Pancreas (tissue), 10 donors: ENCODE measurements around the gene PADI2. TPM values are rescaled to one million over a fixed set of nuclear protein-coding genes. Genes with fewer than 3 reads are reported as not detected.

ENCODE experiments used
- ATAC-seq, 4 donors: fragments of 200-7000 bp; cut with Tn5 transposase; one replicate each; pipeline versions ENCODE4 v1.8.0 to v1.9.1; 2020; ENCODE audit warnings: mild to moderate bottlenecking in 4 of 4, moderate library complexity in 4 of 4
- DNase-seq, 6 donors: peaks; one replicate each; pipeline ENCODE4 v3.0.0-alpha.2; 2020
- FAIRE-seq: peaks from 2 replicates; lab custom pipeline; 2012; peaks lifted over from hg19 to GRCh38; lab: Jason Lieb, UNC
- H3K27ac ChIP-seq, 4 donors: fragments of 200-600 bp; sonication (generic); 1 replicate in 3 of 4; 2 replicates in 1 of 4; pipeline versions ENCODE4 v1.5.0 to v1.8.0; 2020
- H3K27me3 ChIP-seq, 4 donors: fragments of 200-600 bp; one replicate each; pipeline ENCODE4 v1.8.0; 2021
- H3K36me3 ChIP-seq, 3 donors: fragments of 200-600 bp; sonication (generic) in 1 of 3; one replicate each; pipeline versions ENCODE4 v1.5.0 to v1.8.0; 2020 to 2021
- H3K4me1 ChIP-seq, 3 donors: fragments of 200-600 bp; one replicate each; pipeline ENCODE4 v1.8.0; 2021
- H3K4me3 ChIP-seq, 4 donors: fragments of 200-600 bp; sonication (generic) in 2 of 4; one replicate each; pipeline versions ENCODE4 v1.5.0 to v1.8.0; 2020 to 2021
- H3K9me3 ChIP-seq, 4 donors: fragments of 200-600 bp; one replicate each; pipeline ENCODE4 v1.8.0; 2021
- WGBS, 2 donors: extraction: QIAGEN DNeasy Blood & Tissue Kit; methylation state at CpG; one replicate each; pipeline ENCODE4 v1.1.7; 2013; 5-methylcytosine and 5-hydroxymethylcytosine counted together
- intact Hi-C, 3 donors: fragments of 100-400 bp; cut with DNase I; formaldehyde crosslinking; loops; one replicate each; pipeline versions ENCODE4 v1.11.1 to v1.14.2; 2022
- polyA plus RNA-seq, 2 donors: library from polyadenylated mRNA; stranded (reverse); fragments of 200-250 nt; gene quantifications; one replicate each; pipeline ENCODE4 v1.2.3, GENCODE V29; 2013
- total RNA-seq, 6 donors: library from RNA; stranded (reverse); fragmentation: NEBNext Ultra II Directional in 4 of 6; extraction: Animal tissue kit (Norgen Biotek cat#: 25700) in 4 of 6; gene quantifications; one replicate each; pipeline versions ENCODE4 v1.2.1 to v1.2.4, GENCODE V29; 2021 to 2023
- TF ChIP-seq, protein P1 (sequence below), 4 donors: fragments of 200-600 bp; sonication (generic) in 3 of 4; IDR thresholded peaks; one replicate each; pipeline versions ENCODE4 v1.5.0 to v1.8.0; 2021; ENCODE audit warnings: antibody characterized with exemption in 4 of 4
- donor health status: healthy with polysubstance abuse.
- donor health status: DM: no; HTN: no; CAD: no; lungs with moderate emphysema.
- donor health status: DM: no; HTN: no; CAD: no.
- donor health status: control.
- donor health status: control.
- donor health status: Bipolar disorder and iron deficiency.
- donor health status: DM: yes; HTN: yes; CAD: no.
- donor health status: DM: no; HTN: no; CAD: no.
- donor health status: DM: no; HTN: no; CAD: no.
- donor health status: DM: yes; HTN: yes; CAD: no.

PADI2 gene
- total and polyA plus RNA-seq, 8 donors, result 0.42 to 10.0 (median 0.93) TPM

- 78 to 85% methylated on average over 13 of the region's 13 CpGs for WGBS, 2 donors
Measured at GRCh38 chr1:17136145-17136544, 16.9 kb upstream of the PADI2 start.

DNA sequence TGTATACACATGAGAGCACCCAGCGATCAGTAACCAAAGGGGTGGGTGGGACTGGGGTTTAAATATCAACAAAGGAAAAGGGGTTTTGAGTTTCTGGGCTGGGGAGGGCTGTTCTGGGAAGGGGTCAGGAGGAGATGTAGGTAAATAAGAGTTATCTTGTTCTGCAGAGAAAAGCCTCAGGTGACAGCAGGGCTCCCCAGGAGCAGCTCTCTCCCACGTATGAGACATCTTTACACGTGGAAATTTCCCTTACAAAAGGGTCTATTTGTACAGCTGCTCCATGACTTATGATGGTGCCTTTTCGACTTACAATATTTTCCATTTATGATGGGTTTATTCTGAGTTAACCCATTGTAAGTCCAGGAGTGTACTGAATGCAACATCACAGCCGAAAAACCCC is 16.3 kb upstream of the PADI2 start:
- Histone ChIP-seq H3K9me3 (no peaks in the 10 kb centered on the region), H3K27ac (no peak overlapping the region), H3K4me1 (no peaks in the 10 kb centered on the region), H3K4me3 (no peak overlapping the region), H3K27me3 (no peaks in the 10 kb centered on the region), H3K36me3 (no peaks in the 10 kb centered on the region)
- intact Hi-C loops, result no loop called here
- TF ChIP-seq, protein P1, sequence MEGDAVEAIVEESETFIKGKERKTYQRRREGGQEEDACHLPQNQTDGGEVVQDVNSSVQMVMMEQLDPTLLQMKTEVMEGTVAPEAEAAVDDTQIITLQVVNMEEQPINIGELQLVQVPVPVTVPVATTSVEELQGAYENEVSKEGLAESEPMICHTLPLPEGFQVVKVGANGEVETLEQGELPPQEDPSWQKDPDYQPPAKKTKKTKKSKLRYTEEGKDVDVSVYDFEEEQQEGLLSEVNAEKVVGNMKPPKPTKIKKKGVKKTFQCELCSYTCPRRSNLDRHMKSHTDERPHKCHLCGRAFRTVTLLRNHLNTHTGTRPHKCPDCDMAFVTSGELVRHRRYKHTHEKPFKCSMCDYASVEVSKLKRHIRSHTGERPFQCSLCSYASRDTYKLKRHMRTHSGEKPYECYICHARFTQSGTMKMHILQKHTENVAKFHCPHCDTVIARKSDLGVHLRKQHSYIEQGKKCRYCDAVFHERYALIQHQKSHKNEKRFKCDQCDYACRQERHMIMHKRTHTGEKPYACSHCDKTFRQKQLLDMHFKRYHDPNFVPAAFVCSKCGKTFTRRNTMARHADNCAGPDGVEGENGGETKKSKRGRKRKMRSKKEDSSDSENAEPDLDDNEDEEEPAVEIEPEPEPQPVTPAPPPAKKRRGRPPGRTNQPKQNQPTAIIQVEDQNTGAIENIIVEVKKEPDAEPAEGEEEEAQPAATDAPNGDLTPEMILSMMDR (IDR thresholded peaks at IDR 0.05), result no peak
- ATAC-seq, result no peak
- no peak for FAIRE-seq
- DNase-seq, result no peak
- 44 to 45% methylated on average over 5 of the region's 5 CpGs for WGBS, 2 donors

More at GRCh38 chr1:17136145-17136544, 16.9 kb upstream of the PADI2 start:
- TF ChIP-seq, protein P1 (IDR thresholded peaks at IDR 0.05), result no peak
- Histone ChIP-seq H3K9me3 (no peaks in the 10 kb centered on the region), H3K27ac (no peak overlapping the region), H3K27me3 (no peaks in the 10 kb centered on the region), H3K4me3 (no peak overlapping the region), H3K36me3 (no peaks in the 10 kb centered on the region), H3K4me1 (no peaks in the 10 kb centered on the region)
- no peak for FAIRE-seq
- DNase-seq, result no peak
- no peak for ATAC-seq
- intact Hi-C loops, result no loop called here

DNA sequence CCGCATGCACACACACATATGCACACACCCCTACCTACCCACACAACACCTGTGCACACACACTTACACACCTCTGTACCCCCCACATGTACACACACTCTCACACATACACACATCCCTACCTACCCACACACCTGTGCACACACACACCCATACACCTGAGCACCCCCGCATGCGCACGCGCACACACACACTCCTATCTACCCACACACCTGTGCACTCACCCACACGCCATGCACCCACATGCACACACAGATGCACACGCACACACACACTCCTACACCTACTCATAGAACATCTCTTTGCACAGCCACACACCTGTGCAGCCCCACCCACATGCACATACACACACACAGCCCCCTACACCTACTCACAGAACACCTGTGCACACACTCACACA is 15.5 kb upstream of the PADI2 start:
- 89 to 99% methylated on average over 7 of the region's 7 CpGs for WGBS, 2 donors
- TF ChIP-seq, protein P1 (IDR thresholded peaks at IDR 0.05), result no peak
- no peak overlapping the region for H3K27ac ChIP-seq
- no peaks in the 10 kb centered on the region for H3K36me3 ChIP-seq
- no peak for FAIRE-seq
- no peaks in the 10 kb centered on the region for H3K27me3 ChIP-seq
- no peak for ATAC-seq
- H3K9me3 ChIP-seq, result no peaks in the 10 kb centered on the region
- H3K4me1 ChIP-seq, result no peaks in the 10 kb centered on the region
- DNase-seq, result no peak
- intact Hi-C loops, result no loop called here
- no peak overlapping the region for H3K4me3 ChIP-seq

- H3K36me3 ChIP-seq, result no peaks in the 10 kb centered on the region
- intact Hi-C loops, result no loop called here
- no peaks in the 10 kb centered on the region for H3K27me3 ChIP-seq
- no peaks in the 10 kb centered on the region for H3K4me1 ChIP-seq
- ATAC-seq, result no peak
- WGBS, 2 donors, result 67 to 69% methylated on average over 4 of the region's 4 CpGs
- FAIRE-seq, result no peak
- no peak for DNase-seq
- no peaks in the 10 kb centered on the region for H3K9me3 ChIP-seq
- H3K4me3 ChIP-seq, result no peak overlapping the region
- H3K27ac ChIP-seq, result no peak overlapping the region
- TF ChIP-seq, protein P1 (IDR thresholded peaks at IDR 0.05), result no peak
Measured at GRCh38 chr1:17134034-17134433, 14.8 kb upstream of the PADI2 start.

DNA sequence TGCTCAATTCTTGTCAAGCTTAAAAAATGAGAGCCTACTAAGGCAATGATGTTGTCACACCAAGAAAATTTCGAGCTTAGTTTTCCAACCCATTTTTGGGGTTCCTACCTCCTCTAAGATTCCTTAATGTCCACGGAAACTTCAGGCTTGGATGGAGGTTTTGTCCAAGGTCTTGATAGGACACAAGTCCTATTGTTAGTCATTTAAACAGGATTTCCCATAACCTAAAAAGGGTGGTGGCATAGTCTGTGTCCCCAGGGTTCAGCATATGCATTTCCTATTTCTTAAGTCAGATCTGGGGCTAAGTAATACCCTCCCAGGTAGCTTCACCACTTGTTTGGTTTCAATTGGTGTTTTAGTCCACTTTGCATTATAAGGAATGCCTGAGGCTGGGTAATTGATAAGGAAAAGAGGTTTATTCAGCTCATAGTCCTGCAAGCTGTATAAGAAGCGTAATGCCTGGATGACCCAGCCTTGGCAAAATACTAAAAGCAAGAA is 10.9 kb upstream of the PADI2 start:
- intact Hi-C loops, result no loop called here
- Histone ChIP-seq H3K9me3 (no peaks in the 10 kb centered on the region), H3K4me1 (no peaks in the 10 kb centered on the region), H3K27ac (no peak overlapping the region), H3K27me3 (no peaks in the 10 kb centered on the region), H3K4me3 (no peak overlapping the region), H3K36me3 (no peaks in the 10 kb centered on the region)
- FAIRE-seq (no peak), DNase-seq (no peak), ATAC-seq (no peak)
- WGBS, 2 donors, result 76 to 79% methylated on average over 3 of the region's 3 CpGs
- TF ChIP-seq, protein P1 (IDR thresholded peaks at IDR 0.05), result no peak
